WTC11 (cell line): ENCODE results near the gene POLDIP3. TPM values are rescaled to one million over a fixed set of nuclear protein-coding genes. Genes with fewer than 3 reads are reported as not detected.

Experiments
- ATAC-seq: fragments of 200-7000 bp; cut with Tn5 transposase; 2 replicates; pipeline ENCODE4 v1.10.0; 2021; ENCODE audit warnings: mild to moderate bottlenecking, moderate library complexity
- CTCF ChIA-PET: fragments of 300-600 bp; sonication (Branson Sonifier 250); formaldehyde crosslinking; loops from one replicate; lab custom pipeline; 2021; ENCODE audit warnings: antibody characterized with exemption; lab: Charles Lee
- POLR2A ChIA-PET: fragments of 350-600 bp; sonication (Branson Sonifier 250); formaldehyde crosslinking; loops from one replicate; lab custom pipeline; 2021; ENCODE audit warnings: antibody characterized with exemption; lab: Charles Lee
- DNase-seq: peaks from one replicate; pipeline ENCODE4 v3.0.0; 2021; ENCODE audit warnings: low spot score
- H3K27ac Mint-ChIP-seq: 2 replicates; pipeline ENCODE4 v1.8.0; 2021; ENCODE audit warnings: mixed read lengths
- H3K27me3 Mint-ChIP-seq: 2 replicates; pipeline ENCODE4 v1.8.0; 2021; ENCODE audit warnings: low read depth, mild to moderate bottlenecking, moderate library complexity, mixed read lengths
- H3K36me3 Mint-ChIP-seq: 2 replicates; pipeline ENCODE4 v1.8.0; 2021; ENCODE audit warnings: mixed read lengths
- H3K4me1 Mint-ChIP-seq: 2 replicates; pipeline ENCODE4 v1.8.0; 2022; ENCODE audit warnings: mixed read lengths
- H3K4me3 Mint-ChIP-seq: 2 replicates; pipeline ENCODE4 v1.8.0; 2021; ENCODE audit warnings: mild to moderate bottlenecking, moderate library complexity, mixed read lengths
- H3K9me3 Mint-ChIP-seq: 2 replicates; pipeline ENCODE4 v1.8.0; 2021; ENCODE audit warnings: mixed read lengths
- CBFB ChIP-seq: sonication (generic); formaldehyde crosslinking; IDR thresholded peaks from 2 replicates; pipeline ENCODE4 v1.8.1; 2022; ENCODE audit warnings: mild to moderate bottlenecking, low read depth, missing genetic modification reagents
- ESRRA ChIP-seq: sonication (generic); formaldehyde crosslinking; IDR thresholded peaks from 2 replicates; pipeline ENCODE4 v1.8.1; 2022; ENCODE audit warnings: mild to moderate bottlenecking, missing genetic modification reagents, borderline replicate concordance
- FOXK1 ChIP-seq: sonication (generic); formaldehyde crosslinking; IDR thresholded peaks from 2 replicates; pipeline ENCODE4 v1.8.0; 2022; ENCODE audit warnings: mild to moderate bottlenecking, moderate library complexity, missing genetic modification reagents
- FOXP1 ChIP-seq: sonication (generic); formaldehyde crosslinking; IDR thresholded peaks from 2 replicates; pipeline ENCODE4 v1.8.0; 2022; ENCODE audit warnings: missing genetic modification reagents, mild to moderate bottlenecking, moderate library complexity, borderline replicate concordance
- GABPB1 ChIP-seq: sonication (generic); formaldehyde crosslinking; IDR thresholded peaks from 2 replicates; pipeline ENCODE4 v1.8.1; 2023; ENCODE audit warnings: mild to moderate bottlenecking, missing genetic modification reagents
- ZBTB21 ChIP-seq: sonication (generic); formaldehyde crosslinking; IDR thresholded peaks from 2 replicates; pipeline ENCODE4 v1.8.1; 2023; ENCODE audit warnings: mild to moderate bottlenecking, missing genetic modification reagents, borderline replicate concordance
- ZNF219 ChIP-seq: sonication (generic); formaldehyde crosslinking; IDR thresholded peaks from 2 replicates; pipeline ENCODE4 v1.8.0; 2023; ENCODE audit warnings: missing genetic modification reagents, mild to moderate bottlenecking, borderline replicate concordance
- ZNF396 ChIP-seq: fragments of 250-450 bp; sonication (Bioruptor Pico); IDR thresholded peaks from 2 replicates; pipeline ENCODE4 v1.8.0; 2021; ENCODE audit warnings: mild to moderate bottlenecking, moderate library complexity, borderline replicate concordance
- total RNA-seq: library from RNA; stranded (reverse); gene quantifications from 3 replicates; pipeline ENCODE4 v1.2.3, GENCODE V29; 2021
- TF ChIP-seq, protein P1 (sequence below): sonication (generic); formaldehyde crosslinking; IDR thresholded peaks from 2 replicates; pipeline ENCODE4 v1.8.0; 2023; ENCODE audit warnings: missing genetic modification reagents
- TF ChIP-seq, protein P2 (sequence below): sonication (generic); formaldehyde crosslinking; IDR thresholded peaks from 2 replicates; pipeline ENCODE4 v1.8.1; 2022; ENCODE audit warnings: mild to moderate bottlenecking, moderate library complexity, missing genetic modification reagents
- TF ChIP-seq, protein P3 (sequence below): fragments of 250-450 bp; sonication (Bioruptor Pico); IDR thresholded peaks from 2 replicates; pipeline ENCODE4 v1.9.0; 2021; ENCODE audit warnings: mild to moderate bottlenecking
- TF ChIP-seq, protein P4 (sequence below): sonication (generic); formaldehyde crosslinking; IDR thresholded peaks from 2 replicates; pipeline ENCODE4 v1.8.1; 2022; ENCODE audit warnings: low read depth, missing genetic modification reagents, borderline replicate concordance
- TF ChIP-seq, protein P5 (sequence below): sonication (generic); formaldehyde crosslinking; IDR thresholded peaks from 2 replicates; pipeline ENCODE4 v1.8.0; 2022; ENCODE audit warnings: mild to moderate bottlenecking, missing genetic modification reagents
- TF ChIP-seq, protein P6 (sequence below): fragments of 250-450 bp; sonication (Bioruptor Pico); IDR thresholded peaks from 2 replicates; pipeline ENCODE4 v1.9.0; 2021; ENCODE audit warnings: moderate library complexity, mild to moderate bottlenecking, inconsistent platforms, borderline replicate concordance
- TF ChIP-seq, protein P7 (sequence below): sonication (generic); formaldehyde crosslinking; IDR thresholded peaks from 2 replicates; pipeline ENCODE4 v1.8.1; 2023; ENCODE audit warnings: mild to moderate bottlenecking, missing genetic modification reagents, moderate library complexity
- TF ChIP-seq, protein P8 (sequence below): sonication (generic); formaldehyde crosslinking; IDR thresholded peaks from 2 replicates; pipeline ENCODE4 v1.8.1; 2022; ENCODE audit warnings: missing genetic modification reagents, borderline replicate concordance

POLDIP3 gene
- total RNA-seq, 1 experiment from 2014 or later: 73.2 TPM

DNA sequence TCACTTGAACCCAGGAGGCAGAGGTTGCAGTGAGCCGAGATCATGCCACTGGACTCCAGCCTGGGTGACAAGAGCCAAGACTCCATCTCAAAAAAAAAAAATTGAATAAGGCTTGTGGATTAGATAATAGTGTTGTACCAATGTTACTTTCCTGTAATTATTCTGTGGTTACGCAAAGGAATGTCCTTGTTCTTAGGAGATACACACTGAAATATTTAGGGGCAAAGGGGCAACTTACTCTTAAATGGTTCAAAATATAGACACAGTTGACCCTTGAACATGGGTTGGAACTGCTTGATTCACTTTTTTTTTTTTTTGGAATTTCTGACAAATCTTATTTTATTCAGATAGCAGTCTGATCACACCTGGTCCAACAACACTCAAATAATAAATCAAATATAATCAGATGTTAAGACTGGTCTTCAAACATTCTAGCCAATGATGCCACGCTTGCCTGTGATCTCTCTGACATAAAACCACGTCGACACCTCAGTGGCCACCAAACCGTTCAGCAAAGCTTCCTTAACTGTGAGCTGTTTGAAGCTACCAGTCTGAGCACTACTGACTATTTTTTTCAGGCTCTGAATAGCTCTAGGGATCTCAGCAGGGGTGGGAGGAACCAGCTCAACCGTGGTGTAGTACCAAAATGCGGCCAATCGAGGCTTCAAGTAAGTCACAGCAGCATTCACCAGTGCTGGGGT is 25.0 kb upstream of the POLDIP3 start:
- peaks cover 12% of the 10 kb centered on the region for H3K4me1 Mint-ChIP-seq
- H3K27ac Mint-ChIP-seq: no peak overlapping the region
- DNase-seq: no peak
- ATAC-seq: peak; percentile 48; the same call in 1 of the 2 replicates
- ChIA-PET CTCF (interaction anchor here (0.5 to 0.8 kb wide), 2 partner anchors 9 to 87 kb away, joined by 3 read pairs; partner anchors contain the start of gene CYB5R3), POLR2A (interaction anchor here (0.7 kb wide), 1 partner anchor 1429 kb away, joined by 5 read pairs; no protein-coding TSS in a partner anchor)
- H3K36me3 Mint-ChIP-seq: peaks cover 6% of the 10 kb centered on the region; the same call in 1 of the 2 replicates
- no peaks in the 10 kb centered on the region for H3K9me3 Mint-ChIP-seq
- H3K4me3 Mint-ChIP-seq: no peak overlapping the region
- H3K27me3 Mint-ChIP-seq: no peaks in the 10 kb centered on the region
- TF ChIP-seq CBFB: no peak

DNA sequence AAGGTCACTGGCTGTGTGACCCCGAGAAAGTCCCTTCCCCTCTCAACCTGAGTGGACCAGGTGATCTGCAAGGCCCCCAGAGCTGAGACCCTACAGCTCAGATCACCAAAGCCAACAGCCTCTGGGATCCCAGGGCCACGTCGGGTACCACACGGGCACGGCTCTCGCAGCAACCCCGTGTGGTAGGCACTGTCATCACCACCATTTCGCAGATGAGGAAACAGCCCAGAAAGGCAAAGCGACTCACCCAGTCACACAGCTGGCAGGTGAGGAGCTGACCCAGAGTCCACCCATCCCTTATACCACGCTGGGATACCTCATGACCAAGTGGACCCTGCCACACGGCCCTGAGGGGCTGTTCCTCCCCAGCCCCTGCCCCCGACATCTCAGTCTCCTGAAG is 22.9 kb upstream of the POLDIP3 start:
- ATAC-seq (no peak), DNase-seq (no peak)
- Mint-ChIP-seq H3K4me3 (no peak overlapping the region), H3K27me3 (no peaks in the 10 kb centered on the region), H3K36me3 (peaks cover 15% of the 10 kb centered on the region), H3K27ac (no peak overlapping the region), H3K4me1 (no peaks in the 10 kb centered on the region), H3K9me3 (no peaks in the 10 kb centered on the region)
- CTCF ChIA-PET: interaction anchor here (0.7 to 1.9 kb wide), 3 partner anchors 16 to 182 kb away, joined by 4 to 6 read pairs (median 5); no protein-coding TSS in a partner anchor
- POLR2A ChIA-PET: no interaction called here
- TF ChIP-seq ZBTB21 (CRISPR knock-in tag) (no peak), ESRRA (no peak), FOXP1 (CRISPR knock-in tag) (no peak)
- TF ChIP-seq, protein P1, sequence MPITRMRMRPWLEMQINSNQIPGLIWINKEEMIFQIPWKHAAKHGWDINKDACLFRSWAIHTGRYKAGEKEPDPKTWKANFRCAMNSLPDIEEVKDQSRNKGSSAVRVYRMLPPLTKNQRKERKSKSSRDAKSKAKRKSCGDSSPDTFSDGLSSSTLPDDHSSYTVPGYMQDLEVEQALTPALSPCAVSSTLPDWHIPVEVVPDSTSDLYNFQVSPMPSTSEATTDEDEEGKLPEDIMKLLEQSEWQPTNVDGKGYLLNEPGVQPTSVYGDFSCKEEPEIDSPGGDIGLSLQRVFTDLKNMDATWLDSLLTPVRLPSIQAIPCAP (CRISPR knock-in tag): no peak
- TF ChIP-seq, protein P2, sequence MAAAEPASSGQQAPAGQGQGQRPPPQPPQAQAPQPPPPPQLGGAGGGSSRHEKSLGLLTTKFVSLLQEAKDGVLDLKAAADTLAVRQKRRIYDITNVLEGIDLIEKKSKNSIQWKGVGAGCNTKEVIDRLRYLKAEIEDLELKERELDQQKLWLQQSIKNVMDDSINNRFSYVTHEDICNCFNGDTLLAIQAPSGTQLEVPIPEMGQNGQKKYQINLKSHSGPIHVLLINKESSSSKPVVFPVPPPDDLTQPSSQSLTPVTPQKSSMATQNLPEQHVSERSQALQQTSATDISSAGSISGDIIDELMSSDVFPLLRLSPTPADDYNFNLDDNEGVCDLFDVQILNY (CRISPR knock-in tag): no peak
- TF ChIP-seq, protein P3, sequence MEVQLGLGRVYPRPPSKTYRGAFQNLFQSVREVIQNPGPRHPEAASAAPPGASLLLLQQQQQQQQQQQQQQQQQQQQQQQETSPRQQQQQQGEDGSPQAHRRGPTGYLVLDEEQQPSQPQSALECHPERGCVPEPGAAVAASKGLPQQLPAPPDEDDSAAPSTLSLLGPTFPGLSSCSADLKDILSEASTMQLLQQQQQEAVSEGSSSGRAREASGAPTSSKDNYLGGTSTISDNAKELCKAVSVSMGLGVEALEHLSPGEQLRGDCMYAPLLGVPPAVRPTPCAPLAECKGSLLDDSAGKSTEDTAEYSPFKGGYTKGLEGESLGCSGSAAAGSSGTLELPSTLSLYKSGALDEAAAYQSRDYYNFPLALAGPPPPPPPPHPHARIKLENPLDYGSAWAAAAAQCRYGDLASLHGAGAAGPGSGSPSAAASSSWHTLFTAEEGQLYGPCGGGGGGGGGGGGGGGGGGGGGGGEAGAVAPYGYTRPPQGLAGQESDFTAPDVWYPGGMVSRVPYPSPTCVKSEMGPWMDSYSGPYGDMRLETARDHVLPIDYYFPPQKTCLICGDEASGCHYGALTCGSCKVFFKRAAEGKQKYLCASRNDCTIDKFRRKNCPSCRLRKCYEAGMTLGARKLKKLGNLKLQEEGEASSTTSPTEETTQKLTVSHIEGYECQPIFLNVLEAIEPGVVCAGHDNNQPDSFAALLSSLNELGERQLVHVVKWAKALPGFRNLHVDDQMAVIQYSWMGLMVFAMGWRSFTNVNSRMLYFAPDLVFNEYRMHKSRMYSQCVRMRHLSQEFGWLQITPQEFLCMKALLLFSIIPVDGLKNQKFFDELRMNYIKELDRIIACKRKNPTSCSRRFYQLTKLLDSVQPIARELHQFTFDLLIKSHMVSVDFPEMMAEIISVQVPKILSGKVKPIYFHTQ (CRISPR knock-in tag): no peak
- TF ChIP-seq, protein P4, sequence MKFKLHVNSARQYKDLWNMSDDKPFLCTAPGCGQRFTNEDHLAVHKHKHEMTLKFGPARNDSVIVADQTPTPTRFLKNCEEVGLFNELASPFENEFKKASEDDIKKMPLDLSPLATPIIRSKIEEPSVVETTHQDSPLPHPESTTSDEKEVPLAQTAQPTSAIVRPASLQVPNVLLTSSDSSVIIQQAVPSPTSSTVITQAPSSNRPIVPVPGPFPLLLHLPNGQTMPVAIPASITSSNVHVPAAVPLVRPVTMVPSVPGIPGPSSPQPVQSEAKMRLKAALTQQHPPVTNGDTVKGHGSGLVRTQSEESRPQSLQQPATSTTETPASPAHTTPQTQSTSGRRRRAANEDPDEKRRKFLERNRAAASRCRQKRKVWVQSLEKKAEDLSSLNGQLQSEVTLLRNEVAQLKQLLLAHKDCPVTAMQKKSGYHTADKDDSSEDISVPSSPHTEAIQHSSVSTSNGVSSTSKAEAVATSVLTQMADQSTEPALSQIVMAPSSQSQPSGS: no peak

DNA sequence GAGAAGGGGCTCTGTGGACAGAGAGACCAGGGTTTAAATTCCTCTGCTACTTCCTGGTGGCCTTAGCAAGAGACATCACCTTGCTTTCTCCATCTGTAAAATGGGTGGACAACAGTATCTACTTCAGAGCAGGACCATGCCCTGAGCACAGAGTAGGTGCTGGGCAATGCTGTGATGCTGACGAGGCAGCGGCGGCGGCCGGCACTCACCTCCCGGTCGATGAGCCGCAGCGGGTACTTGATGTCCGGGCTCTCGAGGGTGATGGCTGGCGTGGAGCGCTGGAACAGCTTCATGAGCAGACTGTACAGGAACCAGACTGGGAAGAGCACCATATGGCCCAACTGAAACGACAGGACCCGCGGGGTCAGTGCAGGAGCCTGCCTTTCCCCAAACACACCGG is 21.8 kb upstream of the POLDIP3 start:
- ATAC-seq (no peak), DNase-seq (no peak)
- POLR2A ChIA-PET: no interaction called here
- CTCF ChIA-PET: interaction anchor here (1.0 to 1.9 kb wide), 2 partner anchors 15 to 183 kb away, joined by 4 to 6 read pairs; no protein-coding TSS in a partner anchor
- Mint-ChIP-seq H3K4me1 (no peaks in the 10 kb centered on the region), H3K4me3 (no peak overlapping the region), H3K36me3 (peaks cover 22% of the 10 kb centered on the region), H3K27ac (no peak overlapping the region), H3K27me3 (no peaks in the 10 kb centered on the region), H3K9me3 (no peaks in the 10 kb centered on the region)
- TF ChIP-seq FOXK1 (CRISPR knock-in tag) (no peak), GABPB1 (CRISPR knock-in tag) (no peak), ZNF219 (CRISPR knock-in tag) (no peak), ZNF396 (CRISPR knock-in tag) (no peak)
- TF ChIP-seq, protein P5, sequence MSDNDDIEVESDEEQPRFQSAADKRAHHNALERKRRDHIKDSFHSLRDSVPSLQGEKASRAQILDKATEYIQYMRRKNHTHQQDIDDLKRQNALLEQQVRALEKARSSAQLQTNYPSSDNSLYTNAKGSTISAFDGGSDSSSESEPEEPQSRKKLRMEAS: no peak
- TF ChIP-seq, protein P6, sequence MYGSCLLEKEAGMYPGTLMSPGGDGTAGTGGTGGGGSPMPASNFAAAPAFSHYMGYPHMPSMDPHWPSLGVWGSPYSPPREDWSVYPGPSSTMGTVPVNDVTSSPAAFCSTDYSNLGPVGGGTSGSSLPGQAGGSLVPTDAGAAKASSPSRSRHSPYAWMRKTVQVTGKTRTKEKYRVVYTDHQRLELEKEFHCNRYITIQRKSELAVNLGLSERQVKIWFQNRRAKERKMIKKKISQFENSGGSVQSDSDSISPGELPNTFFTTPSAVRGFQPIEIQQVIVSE (CRISPR knock-in tag): no peak
- TF ChIP-seq, protein P7, sequence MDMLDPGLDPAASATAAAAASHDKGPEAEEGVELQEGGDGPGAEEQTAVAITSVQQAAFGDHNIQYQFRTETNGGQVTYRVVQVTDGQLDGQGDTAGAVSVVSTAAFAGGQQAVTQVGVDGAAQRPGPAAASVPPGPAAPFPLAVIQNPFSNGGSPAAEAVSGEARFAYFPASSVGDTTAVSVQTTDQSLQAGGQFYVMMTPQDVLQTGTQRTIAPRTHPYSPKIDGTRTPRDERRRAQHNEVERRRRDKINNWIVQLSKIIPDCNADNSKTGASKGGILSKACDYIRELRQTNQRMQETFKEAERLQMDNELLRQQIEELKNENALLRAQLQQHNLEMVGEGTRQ (CRISPR knock-in tag): no peak
- TF ChIP-seq, protein P8, sequence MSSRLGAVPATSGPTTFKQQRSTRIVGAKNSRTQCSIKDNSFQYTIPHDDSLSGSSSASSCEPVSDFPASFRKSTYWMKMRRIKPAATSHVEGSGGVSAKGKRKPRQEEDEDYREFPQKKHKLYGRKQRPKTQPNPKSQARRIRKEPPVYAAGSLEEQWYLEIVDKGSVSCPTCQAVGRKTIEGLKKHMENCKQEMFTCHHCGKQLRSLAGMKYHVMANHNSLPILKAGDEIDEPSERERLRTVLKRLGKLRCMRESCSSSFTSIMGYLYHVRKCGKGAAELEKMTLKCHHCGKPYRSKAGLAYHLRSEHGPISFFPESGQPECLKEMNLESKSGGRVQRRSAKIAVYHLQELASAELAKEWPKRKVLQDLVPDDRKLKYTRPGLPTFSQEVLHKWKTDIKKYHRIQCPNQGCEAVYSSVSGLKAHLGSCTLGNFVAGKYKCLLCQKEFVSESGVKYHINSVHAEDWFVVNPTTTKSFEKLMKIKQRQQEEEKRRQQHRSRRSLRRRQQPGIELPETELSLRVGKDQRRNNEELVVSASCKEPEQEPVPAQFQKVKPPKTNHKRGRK: no peak
